ENCODE data around the gene UQCC3.

The UQCC3 gene

DNA sequence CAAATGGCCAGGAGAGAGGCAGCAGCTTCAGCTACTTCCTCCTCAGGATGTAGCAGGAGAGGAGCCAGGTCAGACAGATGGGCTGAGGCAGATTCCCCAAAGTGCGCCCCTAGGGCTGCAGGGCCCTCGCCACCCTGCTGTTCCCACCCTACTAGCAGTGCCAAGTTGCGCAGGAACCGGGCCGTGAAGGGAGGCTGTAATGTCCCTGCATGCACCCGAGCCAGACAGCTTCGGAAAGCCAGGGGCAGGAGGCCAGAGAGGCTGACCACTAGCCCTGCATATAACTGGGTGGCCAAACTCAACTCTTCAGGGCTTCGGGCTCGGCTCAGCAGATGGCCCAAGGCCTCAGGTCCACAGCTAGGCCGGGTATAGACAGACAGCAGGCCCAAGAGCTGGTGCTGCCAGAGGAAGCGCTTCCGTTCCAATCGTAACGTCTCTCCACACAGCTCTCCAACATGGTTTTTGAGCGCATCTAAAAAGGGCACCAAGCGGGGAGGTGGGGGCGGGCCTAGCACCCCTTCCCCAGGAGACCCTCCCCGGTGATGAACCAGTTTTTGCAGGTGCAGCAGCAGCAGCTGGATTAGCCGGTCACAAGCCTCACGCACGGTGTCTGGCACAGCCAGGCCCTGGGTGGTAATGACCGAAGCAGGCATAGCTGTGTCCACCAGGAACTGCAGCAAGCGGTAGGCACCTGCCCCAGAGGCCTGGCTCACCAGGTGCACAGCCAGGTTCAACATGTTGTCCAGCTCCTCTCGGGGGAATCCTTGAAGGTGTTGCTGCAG is 23.1 kb upstream of the UQCC3 start:
- TF ChIP-seq, protein P1, sequence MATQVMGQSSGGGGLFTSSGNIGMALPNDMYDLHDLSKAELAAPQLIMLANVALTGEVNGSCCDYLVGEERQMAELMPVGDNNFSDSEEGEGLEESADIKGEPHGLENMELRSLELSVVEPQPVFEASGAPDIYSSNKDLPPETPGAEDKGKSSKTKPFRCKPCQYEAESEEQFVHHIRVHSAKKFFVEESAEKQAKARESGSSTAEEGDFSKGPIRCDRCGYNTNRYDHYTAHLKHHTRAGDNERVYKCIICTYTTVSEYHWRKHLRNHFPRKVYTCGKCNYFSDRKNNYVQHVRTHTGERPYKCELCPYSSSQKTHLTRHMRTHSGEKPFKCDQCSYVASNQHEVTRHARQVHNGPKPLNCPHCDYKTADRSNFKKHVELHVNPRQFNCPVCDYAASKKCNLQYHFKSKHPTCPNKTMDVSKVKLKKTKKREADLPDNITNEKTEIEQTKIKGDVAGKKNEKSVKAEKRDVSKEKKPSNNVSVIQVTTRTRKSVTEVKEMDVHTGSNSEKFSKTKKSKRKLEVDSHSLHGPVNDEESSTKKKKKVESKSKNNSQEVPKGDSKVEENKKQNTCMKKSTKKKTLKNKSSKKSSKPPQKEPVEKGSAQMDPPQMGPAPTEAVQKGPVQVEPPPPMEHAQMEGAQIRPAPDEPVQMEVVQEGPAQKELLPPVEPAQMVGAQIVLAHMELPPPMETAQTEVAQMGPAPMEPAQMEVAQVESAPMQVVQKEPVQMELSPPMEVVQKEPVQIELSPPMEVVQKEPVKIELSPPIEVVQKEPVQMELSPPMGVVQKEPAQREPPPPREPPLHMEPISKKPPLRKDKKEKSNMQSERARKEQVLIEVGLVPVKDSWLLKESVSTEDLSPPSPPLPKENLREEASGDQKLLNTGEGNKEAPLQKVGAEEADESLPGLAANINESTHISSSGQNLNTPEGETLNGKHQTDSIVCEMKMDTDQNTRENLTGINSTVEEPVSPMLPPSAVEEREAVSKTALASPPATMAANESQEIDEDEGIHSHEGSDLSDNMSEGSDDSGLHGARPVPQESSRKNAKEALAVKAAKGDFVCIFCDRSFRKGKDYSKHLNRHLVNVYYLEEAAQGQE (IDR thresholded peaks at IDR 0.05; ENCODE audit: insufficient read depth in 1 of 2, low read depth in 2 of 2, low read length in 2 of 2), result no peak
- TF ChIP-seq FOXP2 (optimal IDR thresholded peaks at IDR 0.05; ENCODE audit: borderline replicate concordance, extremely low read depth, extremely low read length, insufficient read depth) (no peak), POLR2AphosphoS5 (IDR thresholded peaks at IDR 0.05; ENCODE audit: low read depth, low read length) (no peak), TAF1 (IDR thresholded peaks at IDR 0.05; ENCODE audit: borderline replicate concordance, insufficient read depth, low read length) (no peak), SIN3A (IDR thresholded peaks at IDR 0.05; ENCODE audit: borderline replicate concordance, insufficient read depth, low read length) (no peak)

DNA sequence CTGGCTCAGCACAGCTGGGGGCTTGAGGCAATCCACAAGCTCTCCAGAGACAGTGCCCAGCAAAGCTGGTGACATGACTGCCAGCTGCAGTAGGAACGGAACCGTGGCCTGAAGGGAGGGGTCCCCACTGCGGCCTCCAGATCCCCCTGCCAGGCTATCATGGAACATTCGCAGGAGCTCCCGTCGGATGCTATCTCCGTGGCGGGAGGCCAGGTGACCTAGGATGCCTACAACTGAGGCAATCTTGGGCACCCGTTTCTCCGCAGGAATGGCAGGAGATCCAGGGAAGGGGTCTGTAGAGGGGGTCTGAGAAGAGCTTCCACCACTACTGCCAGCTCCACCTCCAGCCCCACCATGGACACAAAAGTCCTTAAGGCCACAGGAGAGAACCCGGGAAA is 22.5 kb upstream of the UQCC3 start:
- no peak for TF ChIP-seq POLR2AphosphoS5 (IDR thresholded peaks at IDR 0.05; ENCODE audit: low read depth, low read length)
- TF ChIP-seq, protein P1 (IDR thresholded peaks at IDR 0.05; ENCODE audit: insufficient read depth in 1 of 2, low read depth in 2 of 2, low read length in 2 of 2), result no peak
- TF ChIP-seq TAF1 (IDR thresholded peaks at IDR 0.05; ENCODE audit: borderline replicate concordance, insufficient read depth, low read length), result no peak
- no peak for TF ChIP-seq SIN3A (IDR thresholded peaks at IDR 0.05; ENCODE audit: borderline replicate concordance, insufficient read depth, low read length)
- no peak for TF ChIP-seq FOXP2 (optimal IDR thresholded peaks at IDR 0.05; ENCODE audit: borderline replicate concordance, extremely low read depth, extremely low read length, insufficient read depth)

DNA sequence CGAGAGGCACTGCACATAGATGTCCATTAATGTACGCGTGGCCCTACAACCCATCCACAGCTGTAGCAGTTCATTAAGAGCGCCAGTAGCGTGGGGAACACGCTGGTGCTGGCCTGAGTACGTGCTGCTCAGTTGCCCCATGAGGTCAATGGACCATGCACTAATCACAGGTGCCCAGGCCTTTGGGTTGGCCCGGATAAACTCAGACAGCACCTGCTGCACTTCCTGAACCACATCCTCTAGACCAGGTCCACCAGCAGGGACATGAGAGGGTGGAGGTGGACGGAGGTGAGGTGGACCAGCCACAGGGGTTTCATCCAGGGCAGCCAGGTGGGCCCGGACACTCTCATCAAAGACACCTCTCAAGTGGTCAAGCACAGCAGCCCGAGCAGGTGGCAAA is 22.0 kb upstream of the UQCC3 start:
- no peak for TF ChIP-seq TAF1 (IDR thresholded peaks at IDR 0.05; ENCODE audit: borderline replicate concordance, insufficient read depth, low read length)

DNA sequence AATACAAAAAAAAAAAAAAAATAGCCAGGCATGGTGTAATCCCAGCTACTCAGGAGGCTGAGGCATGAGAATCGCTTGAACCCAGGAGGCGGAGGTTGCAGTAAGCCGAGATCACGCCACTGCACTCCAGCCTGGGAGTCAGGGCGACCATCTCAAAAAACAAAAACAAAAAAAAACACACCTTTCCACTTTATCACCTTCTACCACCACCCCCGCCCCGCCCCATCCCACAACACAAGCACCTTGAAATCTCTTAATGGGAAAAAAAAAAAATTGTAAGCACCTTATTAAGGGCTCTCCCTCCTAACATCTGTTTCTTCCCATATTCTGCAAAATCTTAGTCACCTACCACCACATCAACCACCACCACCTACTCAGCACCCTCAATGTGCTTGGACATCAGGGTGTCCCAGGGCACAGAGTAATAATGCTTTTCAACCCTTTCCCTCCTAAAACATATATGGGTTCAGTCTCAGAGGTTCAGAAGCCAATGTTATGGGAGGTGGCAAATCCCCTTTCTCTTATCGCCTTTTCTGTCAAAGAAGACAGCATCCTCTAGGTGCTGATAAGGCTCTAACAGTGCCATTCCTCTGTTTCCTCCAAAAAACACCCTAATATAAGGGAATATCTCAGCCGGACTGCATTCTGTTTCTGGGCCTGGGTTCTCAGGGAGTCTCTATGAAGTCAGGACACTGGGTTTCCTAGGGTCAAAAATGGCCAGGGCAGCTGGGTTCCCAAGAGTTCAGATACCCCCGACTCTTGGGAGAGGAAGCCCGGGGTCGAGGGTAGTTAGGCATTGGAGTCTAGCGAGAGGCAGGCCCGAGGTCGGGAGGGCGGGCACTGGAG is 19.1 kb upstream of the UQCC3 start:
- TF ChIP-seq POLR2AphosphoS5 (IDR thresholded peaks at IDR 0.05; ENCODE audit: low read depth, low read length) (no peak), SIN3A (IDR thresholded peaks at IDR 0.05; ENCODE audit: borderline replicate concordance, insufficient read depth, low read length) (no peak), TAF1 (IDR thresholded peaks at IDR 0.05; ENCODE audit: borderline replicate concordance, insufficient read depth, low read length) (no peak), FOXP2 (optimal IDR thresholded peaks at IDR 0.05; ENCODE audit: borderline replicate concordance, extremely low read depth, extremely low read length, insufficient read depth) (no peak)
- TF ChIP-seq, protein P1 (IDR thresholded peaks at IDR 0.05; ENCODE audit: insufficient read depth in 1 of 2, low read depth in 2 of 2, low read length in 2 of 2), result no peak

DNA sequence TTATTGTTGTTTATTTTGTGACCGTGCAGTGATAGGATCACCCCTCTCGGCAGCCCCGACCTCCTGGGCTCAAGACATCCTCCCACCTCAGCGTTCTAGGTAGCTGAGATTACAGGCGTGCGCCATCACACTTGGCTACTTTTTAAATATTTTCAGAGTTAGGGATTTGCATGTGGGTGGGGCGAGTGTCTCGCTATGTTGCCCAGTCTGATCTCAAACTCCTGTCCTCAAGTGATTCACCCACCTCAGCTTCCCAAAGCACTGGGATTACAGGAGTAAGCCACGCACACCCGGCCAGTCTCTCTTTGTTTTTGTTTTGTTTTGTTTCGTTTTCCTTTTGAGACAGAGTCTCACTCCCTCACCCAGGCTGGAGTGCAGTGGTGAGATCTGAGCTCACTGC is 17.2 kb upstream of the UQCC3 start:
- TF ChIP-seq, protein P1 (IDR thresholded peaks at IDR 0.05; ENCODE audit: insufficient read depth in 1 of 2, low read depth in 2 of 2, low read length in 2 of 2), result no peak
- TF ChIP-seq POLR2AphosphoS5 (IDR thresholded peaks at IDR 0.05; ENCODE audit: low read depth, low read length) (no peak), SIN3A (IDR thresholded peaks at IDR 0.05; ENCODE audit: borderline replicate concordance, insufficient read depth, low read length) (no peak), FOXP2 (optimal IDR thresholded peaks at IDR 0.05; ENCODE audit: borderline replicate concordance, extremely low read depth, extremely low read length, insufficient read depth) (no peak)

All from PFSK-1 (cell line).